Measurements from ENCODE around the gene COBLL1.

DNA sequence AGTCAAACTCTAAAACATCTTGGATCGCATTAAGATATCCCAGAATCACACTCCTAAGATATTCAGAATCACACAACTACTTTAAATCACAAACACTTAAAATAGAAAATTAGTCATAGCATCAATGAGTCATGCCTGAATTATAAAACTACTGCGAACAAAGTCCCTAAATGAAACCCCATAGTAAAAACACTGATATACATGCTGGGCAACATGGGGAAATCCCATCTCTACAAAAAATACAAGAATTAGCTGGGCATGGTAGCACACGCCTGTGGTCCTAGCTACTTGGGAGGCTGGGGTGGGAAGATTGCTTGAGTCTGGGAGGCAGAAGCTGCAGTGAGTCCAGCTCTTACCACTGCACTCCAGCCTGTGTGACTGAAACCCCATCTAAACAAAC lies 101.7 kb downstream of the COBLL1 start:
- no peak for TF ChIP-seq CTCF (IDR thresholded peaks at IDR 0.05)
- TF ChIP-seq POLR2A (IDR thresholded peaks at IDR 0.05), result no peak

All from right lobe of liver (tissue), 4 donors.